ENCODE measurements around the gene EXOC4. TPM values are rescaled to one million over a fixed set of nuclear protein-coding genes. Genes with fewer than 3 reads are reported as not detected.

EXOC4 gene
- polyA plus RNA-seq, 1 experiment: 45.9 TPM

DNA sequence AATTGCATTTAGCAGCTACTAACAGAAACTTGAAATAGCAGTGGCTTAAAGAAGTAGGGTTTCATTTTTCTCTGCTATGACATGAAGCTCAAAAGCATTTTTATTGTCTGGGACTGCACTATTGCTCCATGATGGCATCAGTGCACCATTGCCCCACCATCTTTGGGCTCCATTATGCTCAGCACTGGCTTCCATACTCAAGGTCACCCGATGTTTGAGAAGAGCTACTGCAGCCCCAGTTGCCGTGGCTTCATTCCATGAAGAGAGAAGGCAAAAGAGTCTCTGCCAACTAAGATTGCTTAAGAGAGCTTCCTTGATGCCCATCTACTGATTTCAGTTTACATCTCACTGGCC, 682.1 kb downstream of the EXOC4 start:
- H3K4me3 ChIP-seq (ENCODE audit: low read depth, low read length): no peak overlapping the region
- no peak for DNase-seq (ENCODE audit: low read depth)
- TF ChIP-seq, protein P1, sequence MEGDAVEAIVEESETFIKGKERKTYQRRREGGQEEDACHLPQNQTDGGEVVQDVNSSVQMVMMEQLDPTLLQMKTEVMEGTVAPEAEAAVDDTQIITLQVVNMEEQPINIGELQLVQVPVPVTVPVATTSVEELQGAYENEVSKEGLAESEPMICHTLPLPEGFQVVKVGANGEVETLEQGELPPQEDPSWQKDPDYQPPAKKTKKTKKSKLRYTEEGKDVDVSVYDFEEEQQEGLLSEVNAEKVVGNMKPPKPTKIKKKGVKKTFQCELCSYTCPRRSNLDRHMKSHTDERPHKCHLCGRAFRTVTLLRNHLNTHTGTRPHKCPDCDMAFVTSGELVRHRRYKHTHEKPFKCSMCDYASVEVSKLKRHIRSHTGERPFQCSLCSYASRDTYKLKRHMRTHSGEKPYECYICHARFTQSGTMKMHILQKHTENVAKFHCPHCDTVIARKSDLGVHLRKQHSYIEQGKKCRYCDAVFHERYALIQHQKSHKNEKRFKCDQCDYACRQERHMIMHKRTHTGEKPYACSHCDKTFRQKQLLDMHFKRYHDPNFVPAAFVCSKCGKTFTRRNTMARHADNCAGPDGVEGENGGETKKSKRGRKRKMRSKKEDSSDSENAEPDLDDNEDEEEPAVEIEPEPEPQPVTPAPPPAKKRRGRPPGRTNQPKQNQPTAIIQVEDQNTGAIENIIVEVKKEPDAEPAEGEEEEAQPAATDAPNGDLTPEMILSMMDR (IDR thresholded peaks at IDR 0.05; ENCODE audit: insufficient read depth, low read depth, low read length): no peak
- no peaks in the 10 kb centered on the region for H3K36me3 ChIP-seq (ENCODE audit: control insufficient read depth, insufficient read depth, low read length)
- CTCF ChIA-PET: interaction anchor here (0.7 kb wide), 1 partner anchor 10 kb away, joined by 3 read pairs; no protein-coding TSS in a partner anchor
- POLR2A ChIA-PET: no interaction called here
- H3K27me3 ChIP-seq (ENCODE audit: control insufficient read depth, insufficient read depth, low read length): no peaks in the 10 kb centered on the region

DNA sequence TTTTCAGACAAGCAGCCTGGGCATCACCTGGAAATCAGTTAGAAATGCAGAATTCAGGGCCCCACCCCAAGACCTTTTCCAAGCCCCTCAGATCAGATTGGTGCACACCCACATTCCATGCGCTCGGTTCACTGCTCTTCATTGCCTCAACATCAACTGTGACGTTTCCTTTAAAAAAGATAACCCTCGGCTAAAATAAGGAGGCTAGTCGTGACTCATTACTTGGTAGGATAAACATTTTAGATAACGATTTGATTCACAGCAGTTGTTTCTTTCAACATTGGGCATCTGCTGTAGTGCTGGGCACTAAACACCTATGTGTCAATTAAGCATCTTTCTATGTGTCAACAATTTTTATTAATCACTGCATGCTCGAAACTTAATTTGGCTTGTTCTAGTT, 683.2 kb downstream of the EXOC4 start:
- ChIA-PET CTCF (no interaction called here), POLR2A (no interaction called here)
- DNase-seq (ENCODE audit: low read depth): no peak
- Histone ChIP-seq H3K27me3 (ENCODE audit: control insufficient read depth, insufficient read depth, low read length) (no peaks in the 10 kb centered on the region), H3K36me3 (ENCODE audit: control insufficient read depth, insufficient read depth, low read length) (no peaks in the 10 kb centered on the region), H3K4me3 (ENCODE audit: low read depth, low read length) (no peak overlapping the region)
- TF ChIP-seq, protein P1 (IDR thresholded peaks at IDR 0.05; ENCODE audit: insufficient read depth, low read depth, low read length): no peak

DNA sequence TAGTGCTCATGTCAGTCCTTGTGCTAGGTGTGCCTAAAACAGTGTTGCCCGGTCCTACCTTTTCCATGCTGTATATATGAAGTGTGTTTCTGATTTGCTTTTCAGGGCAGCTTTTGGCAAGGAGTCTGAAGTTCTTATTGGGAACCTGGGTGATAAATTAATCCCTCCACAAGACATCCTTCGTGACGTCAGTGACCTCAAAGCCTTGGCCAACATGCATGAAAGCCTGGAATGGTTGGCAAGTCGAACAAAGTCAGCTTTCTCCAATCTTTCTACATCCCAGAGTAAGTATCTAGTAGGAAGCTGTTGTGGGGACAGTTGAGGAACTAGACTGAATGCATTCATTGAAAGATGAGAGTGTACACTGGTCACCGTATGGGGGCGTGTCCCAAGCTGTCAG, 684.9 kb downstream of the EXOC4 start:
- TF ChIP-seq, protein P1 (IDR thresholded peaks at IDR 0.05; ENCODE audit: insufficient read depth, low read depth, low read length): no peak
- CTCF ChIA-PET: interaction anchor here (0.6 kb wide), 1 partner anchor 1544 kb away, joined by 3 read pairs; no protein-coding TSS in a partner anchor
- no peak for DNase-seq (ENCODE audit: low read depth)
- POLR2A ChIA-PET: no interaction called here
- Histone ChIP-seq H3K4me3 (ENCODE audit: low read depth, low read length) (no peak overlapping the region), H3K27me3 (ENCODE audit: control insufficient read depth, insufficient read depth, low read length) (no peaks in the 10 kb centered on the region), H3K36me3 (ENCODE audit: control insufficient read depth, insufficient read depth, low read length) (no peaks in the 10 kb centered on the region)

DNA sequence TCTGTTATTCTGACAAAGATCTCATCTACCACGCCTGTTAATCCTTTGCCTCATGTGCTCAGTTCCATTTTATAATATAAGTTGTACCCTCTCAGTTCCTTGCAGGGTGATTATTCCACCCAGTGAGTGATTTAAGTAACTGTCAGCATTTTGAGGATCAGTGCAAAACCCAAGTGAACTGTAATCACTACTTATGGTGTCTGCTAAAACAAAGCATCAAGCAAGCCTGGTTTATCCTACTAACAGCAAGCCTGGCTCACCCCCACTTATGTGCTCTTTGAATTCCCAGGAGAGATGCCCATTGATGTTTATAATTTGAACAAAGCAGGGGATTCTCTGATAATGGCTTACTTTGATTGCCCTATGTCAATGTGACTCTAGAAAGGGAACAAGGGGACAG, 687.5 kb downstream of the EXOC4 start:
- Histone ChIP-seq H3K27me3 (ENCODE audit: control insufficient read depth, insufficient read depth, low read length) (no peaks in the 10 kb centered on the region), H3K4me3 (ENCODE audit: low read depth, low read length) (no peak overlapping the region), H3K36me3 (ENCODE audit: control insufficient read depth, insufficient read depth, low read length) (no peaks in the 10 kb centered on the region)
- ChIA-PET POLR2A (no interaction called here), CTCF (no interaction called here)
- TF ChIP-seq, protein P1 (IDR thresholded peaks at IDR 0.05; ENCODE audit: insufficient read depth, low read depth, low read length): no peak
- DNase-seq (ENCODE audit: low read depth): no peak

DNA sequence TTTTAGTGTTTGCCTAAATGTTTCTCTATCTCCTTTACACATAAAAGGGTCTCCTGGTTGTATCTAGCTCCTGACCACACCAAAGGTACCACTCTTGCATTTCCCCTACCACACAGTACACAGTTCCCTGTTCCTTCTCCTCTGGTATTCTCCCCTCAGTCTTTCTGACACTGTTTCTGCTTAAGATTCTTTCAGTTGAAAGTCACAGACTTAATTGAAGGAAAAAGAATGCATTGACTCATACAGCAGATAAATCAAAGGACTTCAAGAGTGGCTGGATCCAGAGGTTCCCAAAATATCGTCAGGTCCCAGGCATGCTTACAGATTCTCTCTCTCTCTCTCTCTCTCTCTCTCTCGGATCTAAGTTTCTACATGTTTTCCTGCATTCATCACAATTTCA, 688.6 kb downstream of the EXOC4 start:
- ChIA-PET POLR2A (no interaction called here), CTCF (no interaction called here)
- Histone ChIP-seq H3K36me3 (ENCODE audit: control insufficient read depth, insufficient read depth, low read length) (no peaks in the 10 kb centered on the region), H3K4me3 (ENCODE audit: low read depth, low read length) (no peak overlapping the region), H3K27me3 (ENCODE audit: control insufficient read depth, insufficient read depth, low read length) (no peaks in the 10 kb centered on the region)
- peak; percentile 7 for DNase-seq (ENCODE audit: low read depth)
- TF ChIP-seq, protein P1 (IDR thresholded peaks at IDR 0.05; ENCODE audit: insufficient read depth, low read depth, low read length): no peak
